ENCODE results near the gene ANO6. TPM values are rescaled to one million over a fixed set of nuclear protein-coding genes. Genes with fewer than 3 reads are reported as not detected.
A peak's percentile ranks its signal among the peaks of the same experiment; 100 is the strongest.

ANO6 gene
- total and polyA plus RNA-seq, 2 of the 4 experiments (the other 2 are of a cell fraction), result 21.6 to 41.0 TPM

GRCh38 chr12:45232146-45232755 is 16.4 kb downstream of the ANO6 start:
- ChIA-PET POLR2A (ENCODE audit: unreplicated experiment) (interaction anchor here (1.1 kb wide), 1 partner anchor 14 kb away, joined by 4 read pairs; no protein-coding TSS in a partner anchor), CTCF (interaction anchor here (0.7 to 1.1 kb wide), 3 partner anchors 17 to 284 kb away, joined by 3 to 5 read pairs (median 3); partner anchors contain the start of gene ANO6)
- Histone ChIP-seq H2BK120ac (ENCODE audit: low read depth, low read length) (peak overlapping the region; percentile 91), H3K4me1 (ENCODE audit: control insufficient read depth, insufficient read depth, low read length) (peaks cover 19% of the 10 kb centered on the region), H3K4ac (ENCODE audit: low read depth, low read length) (peak overlapping the region; percentile 78), H3K9me1 (ENCODE audit: insufficient read depth, low read length) (peaks cover 13% of the 10 kb centered on the region), H2AFZ (replicated peaks; ENCODE audit: low read length, poor library complexity) (no peak overlapping the region), H3K4me3 (ENCODE audit: insufficient read depth, low read depth, low read length) (no peak overlapping the region), H3K18ac (ENCODE audit: low read depth, low read length) (peak overlapping the region; percentile 79; the same call in 1 of the 2 replicates), H3K9me3 (ENCODE audit: control insufficient read depth, insufficient read depth, low read length) (no peaks in the 10 kb centered on the region), H4K8ac (ENCODE audit: low read depth in 2 of 2, low read length in 2 of 2) (peak overlapping the region; percentile 22 to 83; a peak in 2 of 4 replicates), H3K27ac (ENCODE audit: insufficient read depth, low read length) (peak overlapping the region; percentile 70), H3K27me3 (ENCODE audit: control insufficient read depth, insufficient read depth, low read length) (no peaks in the 10 kb centered on the region), H3K79me1 (ENCODE audit: low read depth in 1 of 2, low read length in 2 of 2) (peaks cover 31 to 64% of the 10 kb centered on the region in 2 experiments), H3K56ac (ENCODE audit: extremely low read depth, insufficient read depth, low read length) (peak overlapping the region; percentile 48), H2BK15ac (ENCODE audit: low read depth, low read length) (peak overlapping the region; percentile 79; the same call in 2 of the 3 replicates), H4K5ac (ENCODE audit: low read depth, low read length) (no peak overlapping the region; the same call in 1 of the 2 replicates), H2BK5ac (ENCODE audit: low read depth, low read length, poor library complexity, severe bottlenecking) (peak overlapping the region; percentile 93), H3K36me3 (ENCODE audit: control insufficient read depth, insufficient read depth, low read length) (no peaks in the 10 kb centered on the region), H3K9ac (ENCODE audit: low read depth, low read length) (peak overlapping the region; percentile 10; the same call in 1 of the 2 replicates), H4K91ac (ENCODE audit: insufficient read depth, low read depth, low read length) (peak overlapping the region; percentile 86), H3K4me2 (ENCODE audit: low read depth, low read length) (peak overlapping the region; percentile 75; the same call in 1 of the 2 replicates), H2AK9ac (replicated peaks; ENCODE audit: low read depth, low read length, poor library complexity) (no peak overlapping the region), H3K14ac (replicated peaks; ENCODE audit: low read depth, low read length) (peak overlapping the region; percentile 69), H2AK5ac (ENCODE audit: low read depth, low read length) (peak overlapping the region; percentile 60), H4K20me1 (ENCODE audit: insufficient read depth, low read length) (peaks cover 11% of the 10 kb centered on the region; the same call in 1 of the 2 replicates), H3K23ac (ENCODE audit: low read depth, low read length) (peak overlapping the region; percentile 66; the same call in 1 of the 2 replicates), H2BK20ac (ENCODE audit: low read depth, low read length) (peak overlapping the region; percentile 84; the same call in 1 of the 2 replicates)
- dilution Hi-C loops (cut with HindIII; ENCODE audit: low sequenced_read_pairs, unreplicated experiment), result no loop called here
- no peak for TF ChIP-seq USF2 (IDR thresholded peaks at IDR 0.05; ENCODE audit: low read depth, low read length)
- TF ChIP-seq RFX5 (IDR thresholded peaks at IDR 0.05; ENCODE audit: low read depth, low read length), result no peak
- WGBS, 2 experiments (ENCODE audit: extremely low coverage in 2 of 2, insufficient read length in 1 of 2), result no CpG with 5 or more reads among the region's 3 CpGs
- in situ Hi-C loops (cut with MboI; ENCODE audit: low sequenced_read_pairs), result no loop called here
- DNase-seq (peak; percentile 25), ATAC-seq (ENCODE audit: low read depth) (no peak)
- intact Hi-C loops (cut with micrococcal nuclease), result loop anchor here (5.0 kb wide), 1 partner anchor 495 kb away; the partner anchor contains the start of gene ARID2
- no TSS peak for BruUV-seq (replicated peaks)

Measured in IMR-90 (cell line).